Activated CD8-positive, alpha-beta memory T cell treated with anti-CD3 and anti-CD28 coated beads for 48 hours (primary cell): ENCODE results near the gene KDF1.
"Not testable (repeated sequence)": the region's sequence is repeated elsewhere in the genome, so short reads cannot be mapped to it uniquely, and the experiment has no call there.

Experiments used
- DNase-seq, 3 experiments: peaks; one replicate each; pipeline ENCODE4 v3.0.0-alpha.2; 2020; ENCODE audit warnings: low read depth in 2 of 3, low spot score in 2 of 3

The KDF1 gene

GRCh38 chr1:26959270-26959669 is 998 bp downstream of the KDF1 start:
- no peak for DNase-seq

DNA sequence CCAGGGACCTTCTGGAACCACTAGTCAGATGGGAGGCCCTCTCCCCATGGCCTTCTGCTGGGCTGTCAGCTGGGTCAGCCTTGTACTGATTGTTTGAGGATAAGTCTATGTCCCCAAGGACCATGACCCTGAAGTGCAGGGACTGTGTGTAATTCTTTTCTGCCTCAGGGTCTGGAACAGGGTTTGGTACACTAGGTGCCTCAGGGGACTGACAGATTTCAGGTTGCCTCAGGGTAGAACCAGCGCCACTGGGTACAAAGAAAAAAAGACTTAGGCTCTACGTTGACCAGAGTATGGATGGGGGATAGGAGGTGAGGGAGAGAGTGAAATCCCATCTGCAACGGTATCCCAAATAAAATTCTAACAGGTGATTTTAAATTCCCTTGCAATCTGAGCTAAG is 3.0 kb downstream of the KDF1 start:
- DNase-seq = no peak

DNA sequence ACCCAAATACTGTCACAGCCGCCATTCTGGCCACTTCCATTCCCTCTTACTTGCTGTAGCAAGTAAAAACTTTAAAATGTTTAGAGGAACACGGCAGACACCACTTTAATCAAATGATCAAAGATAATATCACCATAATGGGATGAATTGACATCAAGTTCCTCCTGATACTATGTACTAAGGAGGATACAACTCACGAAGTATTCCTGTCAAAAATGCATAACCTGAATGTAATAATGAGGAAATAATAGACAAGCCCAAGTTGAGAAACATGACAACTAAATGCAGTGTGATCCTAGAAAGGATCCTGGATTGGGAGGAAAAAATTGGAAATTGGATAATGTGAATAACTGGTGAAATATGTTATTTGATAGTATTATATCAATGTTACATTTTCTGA is 3.9 kb downstream of the KDF1 start:
- no peak for DNase-seq

DNA sequence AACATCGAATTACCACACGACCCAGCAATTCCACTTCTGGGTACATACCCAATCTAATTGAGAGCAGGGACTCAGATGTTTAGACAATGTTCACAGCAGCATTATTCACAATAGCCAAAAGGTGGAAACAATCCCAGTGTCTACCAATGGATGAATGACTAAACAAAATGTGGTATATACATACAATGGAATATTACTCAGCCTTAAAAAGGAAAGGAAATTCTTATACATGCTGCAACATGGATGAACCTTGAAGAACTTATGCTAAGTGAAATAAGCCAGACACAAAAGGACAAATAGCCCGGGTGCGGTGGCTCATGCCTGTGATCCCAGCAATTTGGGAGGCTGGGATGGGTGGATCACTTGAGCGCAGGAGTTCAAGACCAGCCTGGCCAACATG is 6.9 kb downstream of the KDF1 start:
- no peak for DNase-seq

DNA sequence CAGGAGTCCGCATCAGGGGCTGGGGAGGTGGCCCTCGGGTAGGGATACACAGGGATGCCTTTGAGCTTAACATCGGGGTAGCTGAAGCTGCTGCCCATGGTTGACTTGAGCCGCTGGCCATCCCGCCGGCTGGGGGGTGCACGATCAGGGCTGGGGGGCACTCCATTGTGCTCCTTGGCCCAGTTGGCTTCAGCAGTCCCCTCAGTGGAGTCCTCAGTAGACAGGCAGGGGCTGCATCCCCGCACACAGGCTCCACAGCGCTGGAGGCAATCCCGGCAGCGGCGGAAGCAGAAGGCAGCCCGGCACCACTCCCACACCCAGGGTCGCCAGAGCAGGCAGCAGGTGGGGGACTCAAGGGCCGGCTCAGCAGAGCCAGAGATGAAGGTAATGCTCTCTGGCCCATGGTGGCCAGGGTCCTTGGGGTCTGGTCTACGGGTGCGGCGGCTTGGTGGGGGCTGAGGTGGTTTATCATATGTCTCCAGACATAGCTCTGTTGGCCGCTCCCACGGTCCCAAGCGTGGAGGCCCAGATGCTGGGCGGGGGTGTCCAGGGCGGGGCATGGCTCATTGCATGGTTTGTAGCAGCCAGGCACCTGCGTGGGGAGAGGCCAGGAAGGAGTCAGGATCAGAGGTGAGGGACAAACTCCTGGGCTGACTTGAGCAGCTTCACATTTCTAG is 8.3 kb downstream of the KDF1 start:
- no peak for DNase-seq

GRCh38 chr1:26951216-26951615 is 9.1 kb downstream of the KDF1 start:
- no peak for DNase-seq

- no peak for DNase-seq
Measured at GRCh38 chr1:26950602-26951001, 9.7 kb downstream of the KDF1 start.

DNA sequence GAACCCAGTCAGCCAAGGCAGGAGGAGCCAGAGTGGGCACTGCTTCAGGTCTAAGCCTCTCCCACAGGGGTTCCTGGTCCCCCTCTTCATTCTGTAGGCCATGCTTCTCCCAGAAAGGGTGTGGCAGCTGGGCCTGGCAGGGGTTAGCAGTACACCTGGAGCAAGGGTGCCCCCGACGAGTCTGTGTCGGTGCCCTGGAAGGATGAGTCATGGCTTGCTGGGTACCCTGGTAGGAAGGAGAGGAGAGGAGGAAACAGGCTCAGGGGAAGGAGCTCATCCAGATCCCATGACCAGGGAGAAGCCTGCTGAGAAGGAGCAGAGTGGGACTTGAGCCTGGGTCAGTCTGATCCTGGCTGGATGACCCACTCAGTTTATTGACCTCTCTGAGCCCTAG is 10.3 kb downstream of the KDF1 start:
- DNase-seq = no peak

GRCh38 chr1:26949266-26949925 is 10.9 kb downstream of the KDF1 start:
- no peak for DNase-seq

- DNase-seq = not testable (repeated sequence)
Measured at GRCh38 chr1:26948725-26949057, 11.6 kb downstream of the KDF1 start.

DNA sequence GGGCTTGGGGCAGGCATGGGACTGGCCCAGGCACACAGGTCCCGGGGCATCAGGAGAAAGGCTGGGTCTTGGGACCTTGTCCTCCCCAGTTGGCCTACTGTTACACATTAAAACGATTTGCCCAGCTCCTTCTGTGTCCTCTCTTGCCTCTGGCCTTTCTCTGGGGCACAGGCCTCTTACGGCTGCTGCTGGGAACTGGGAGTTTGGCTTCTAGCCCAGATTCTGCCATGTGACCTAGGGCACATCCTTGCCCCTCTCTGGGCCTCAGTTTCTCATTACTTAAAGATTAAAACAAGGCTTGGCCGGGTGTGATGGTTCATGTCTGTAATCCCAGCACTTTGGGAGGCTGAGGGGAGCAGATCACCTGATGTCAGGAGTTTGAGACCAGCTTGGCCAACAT is 14.0 kb downstream of the KDF1 start:
- DNase-seq = no peak

GRCh38 chr1:26945728-26946127 is 14.5 kb downstream of the KDF1 start:
- DNase-seq = no peak

- no peak for DNase-seq
Measured at GRCh38 chr1:26945138-26945537, 15.1 kb downstream of the KDF1 start.

GRCh38 chr1:26942656-26943055 is 17.6 kb downstream of the KDF1 start:
- no peak for DNase-seq

DNA sequence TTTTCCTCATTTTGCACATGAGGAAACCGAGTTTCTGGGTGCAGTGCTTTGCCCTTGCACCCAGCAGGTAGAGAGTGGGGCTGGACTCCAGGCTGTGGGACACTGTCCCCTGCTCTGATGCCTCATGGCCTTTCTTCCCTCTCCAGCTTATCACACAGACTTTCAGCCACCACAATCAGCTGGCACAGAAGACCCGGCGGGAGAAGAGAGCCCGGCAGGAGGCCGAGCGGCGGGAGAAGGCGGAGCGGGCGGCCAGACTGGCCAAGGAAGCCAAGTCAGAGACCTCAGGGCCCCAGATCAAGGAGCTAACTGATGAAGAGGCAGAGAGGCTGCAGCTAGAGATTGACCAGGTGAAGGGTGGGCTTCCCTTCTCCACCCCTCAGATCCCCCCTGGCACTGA is 19.0 kb downstream of the KDF1 start:
- DNase-seq = no peak

DNA sequence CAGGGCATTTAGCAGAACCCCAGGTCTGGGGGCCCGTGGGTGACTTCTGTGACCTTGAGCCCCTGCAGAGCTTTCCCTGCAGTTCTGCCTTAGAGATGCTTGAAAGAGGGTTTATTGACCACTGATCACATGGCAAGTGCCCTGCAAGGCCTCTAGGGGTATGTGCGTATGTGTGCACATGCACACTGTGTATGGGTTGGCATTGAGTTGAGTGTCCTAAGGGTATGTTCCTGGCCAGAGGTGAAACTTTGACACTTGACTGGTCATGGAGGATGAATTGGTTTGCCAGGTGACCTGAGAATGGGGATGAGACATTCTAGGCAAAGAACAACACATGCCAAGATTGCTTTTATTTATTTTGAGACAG is 21.6 kb downstream of the KDF1 start:
- no peak for DNase-seq

DNA sequence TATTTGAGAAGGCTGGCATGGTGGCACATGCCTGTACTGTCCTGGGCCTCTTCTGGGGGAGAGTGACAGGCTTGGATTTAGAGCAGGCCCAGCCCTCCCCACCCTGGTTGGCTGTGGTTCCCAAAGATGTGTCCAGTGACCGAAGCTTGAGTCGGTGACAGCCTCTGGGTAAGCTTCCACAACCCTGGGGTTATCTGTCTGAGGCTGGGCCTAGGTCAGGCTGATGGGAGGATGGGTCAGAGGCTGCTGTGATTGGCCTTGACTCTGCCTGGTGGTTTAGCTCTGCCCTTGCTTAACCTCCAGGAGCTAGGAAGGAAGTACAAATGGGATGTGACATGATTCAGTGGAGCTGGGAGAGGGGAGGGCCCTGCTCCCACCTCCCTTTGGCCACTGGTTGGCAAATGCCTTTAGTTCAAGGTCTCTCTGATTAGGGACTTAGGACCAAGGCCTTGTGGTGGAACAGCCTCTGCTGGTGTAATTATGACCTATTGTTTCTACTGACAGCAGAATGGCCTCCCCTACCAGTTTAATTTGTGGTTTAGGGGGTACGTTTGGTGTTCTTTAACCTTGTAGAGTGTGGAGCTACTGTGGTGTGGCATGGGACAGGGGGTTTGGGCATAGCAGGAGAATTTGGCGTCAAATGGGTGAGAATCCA is 22.1 kb downstream of the KDF1 start:
- no peak for DNase-seq

GRCh38 chr1:26936823-26937222 is 23.4 kb downstream of the KDF1 start:
- DNase-seq = no peak

DNA sequence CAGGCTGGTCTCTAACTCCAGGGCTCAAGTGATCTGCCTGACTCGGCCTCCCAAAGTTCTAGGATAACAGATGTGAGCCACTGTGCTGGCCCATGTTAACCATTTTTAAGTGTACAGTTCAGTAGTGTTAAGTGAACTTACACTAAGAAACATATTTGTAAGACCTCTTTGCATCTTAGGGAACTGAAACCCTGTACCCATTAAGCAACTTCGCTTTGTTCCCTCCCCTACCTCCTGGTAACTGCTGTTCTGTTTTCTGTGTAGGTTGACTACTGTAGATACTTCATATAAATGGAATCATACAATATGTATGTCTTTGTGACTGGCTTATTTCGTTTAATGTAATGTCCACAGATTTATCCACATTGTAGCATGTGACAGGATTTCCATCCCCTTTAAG is 27.7 kb downstream of the KDF1 start:
- DNase-seq = no peak

DNA sequence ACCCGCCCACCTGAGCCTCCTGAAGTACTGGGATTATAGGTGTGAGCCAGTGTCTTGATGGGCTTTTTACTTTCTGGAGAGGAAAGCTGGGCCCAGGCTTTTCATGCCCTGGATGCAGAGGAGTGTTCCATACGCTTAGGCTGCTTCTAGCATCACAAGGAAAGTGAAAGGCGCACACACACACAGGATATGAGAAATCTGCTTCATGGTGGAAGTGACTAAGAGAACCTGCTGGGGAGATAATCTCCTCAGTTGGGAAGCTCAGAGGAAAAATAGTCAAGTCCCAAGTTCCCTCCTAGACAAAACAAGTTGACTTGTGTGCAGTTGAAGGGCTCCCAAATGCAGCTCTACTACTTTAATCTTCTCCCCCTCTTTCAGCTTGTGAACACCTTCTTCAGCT is 36.6 kb downstream of the KDF1 start:
- DNase-seq = no peak

DNA sequence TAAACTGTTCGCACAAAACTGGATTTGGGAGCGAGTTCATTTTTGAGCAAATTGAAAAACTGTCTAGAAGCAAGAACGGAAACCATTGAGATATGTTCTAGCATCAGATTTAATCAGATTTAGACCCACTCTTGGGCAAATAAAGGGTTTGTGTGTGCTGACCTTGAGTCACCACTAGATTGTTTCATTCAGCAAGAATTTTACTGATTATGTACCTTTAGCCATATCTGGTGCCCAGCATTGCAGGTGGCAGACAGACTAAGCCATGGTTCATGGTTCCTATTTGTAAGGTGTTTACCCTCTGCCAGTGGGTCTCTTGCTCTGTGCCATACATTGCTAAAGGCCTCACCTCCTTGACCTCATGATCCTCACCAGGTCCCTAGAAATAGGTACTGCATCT is 37.4 kb downstream of the KDF1 start:
- DNase-seq = no peak

DNA sequence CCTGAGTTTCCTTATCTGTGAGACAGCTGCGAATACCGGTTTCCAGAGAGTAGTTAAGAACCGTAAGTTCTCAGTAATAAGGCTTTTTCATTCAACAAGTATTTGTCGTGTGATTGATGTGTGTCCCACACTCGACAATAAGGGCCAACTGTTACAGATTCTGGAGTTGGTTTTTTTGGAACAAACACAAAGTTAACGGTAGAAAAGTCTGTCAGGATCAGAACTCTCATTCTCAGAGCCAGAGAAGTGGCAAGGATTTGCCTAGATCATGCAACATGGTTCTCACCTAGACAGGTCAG is 37.9 kb downstream of the KDF1 start:
- no peak for DNase-seq
